GM12892 (cell line): ENCODE results near the gene ARL4D.

Experiments used
- POLR2A ChIP-seq: IDR thresholded peaks from 2 replicates; pipeline ENCODE4 v1.6.1; 2011; ENCODE audit warnings: low read depth, low read length, control low read depth
- POLR2AphosphoS5 ChIP-seq: IDR thresholded peaks from 2 replicates; pipeline ENCODE4 v1.6.1; 2011; ENCODE audit warnings: low read depth, low read length, control low read depth

GRCh38 chr17:43392397-43392796 is 6.4 kb upstream of the ARL4D start:
- TF ChIP-seq POLR2A (no peak), POLR2AphosphoS5 (no peak)
